Type B pancreatic cell (in vitro differentiated cells): Measurements from ENCODE around the gene HLA-A. TPM values are rescaled to one million over a fixed set of nuclear protein-coding genes. Genes with fewer than 3 reads are reported as not detected.

Experiments used
- DNase-seq: peaks from one replicate; pipeline ENCODE4 v3.0.0; 2021; ENCODE audit warnings: mixed read lengths; ENCODE audit not compliant: unreplicated experiment; ENCODE audit errors: extremely low spot score
- H3K27ac Mint-ChIP-seq: 2 replicates; pipeline ENCODE4 v1.8.0; 2021; ENCODE audit warnings: mild to moderate bottlenecking, mixed read lengths
- H3K27me3 Mint-ChIP-seq: 2 replicates; pipeline ENCODE4 v1.8.0; 2021; ENCODE audit warnings: mixed read lengths
- H3K36me3 Mint-ChIP-seq: 2 replicates; pipeline ENCODE4 v1.8.0; 2021; ENCODE audit warnings: mixed read lengths
- H3K4me1 Mint-ChIP-seq: one replicate; pipeline ENCODE4 v1.8.0; 2021; ENCODE audit warnings: mixed read lengths; ENCODE audit not compliant: unreplicated experiment
- H3K4me3 Mint-ChIP-seq: 2 replicates; pipeline ENCODE4 v1.8.0; 2021; ENCODE audit warnings: mild to moderate bottlenecking, mixed read lengths
- H3K9me3 Mint-ChIP-seq: 2 replicates; pipeline ENCODE4 v1.8.0; 2021; ENCODE audit warnings: mixed read lengths
- total RNA-seq: library from RNA; stranded (reverse); gene quantifications from 2 replicates; pipeline ENCODE4 v1.2.1, GENCODE V29; 2021; ENCODE audit warnings: low replicate concordance
- TF ChIP-seq, protein P1 (sequence below): fragments of 200-600 bp; sonication (generic); conservative IDR thresholded peaks from 2 replicates; pipeline ENCODE4 v1.5.0; 2021; ENCODE audit warnings: antibody characterized with exemption, mild to moderate bottlenecking

Gene HLA-A
- total RNA-seq, 1 donor from 2014 or later: 183 TPM

GRCh38 chr6:29938746-29939508 lies 3.4 kb upstream of the HLA-A start:
- Mint-ChIP-seq H3K36me3 (no peaks in the 10 kb centered on the region), H3K4me3 (no peak overlapping the region), H3K27me3 (peaks cover 8% of the 10 kb centered on the region), H3K4me1 (peaks cover 12% of the 10 kb centered on the region), H3K9me3 (no peaks in the 10 kb centered on the region), H3K27ac (no peak overlapping the region)
- DNase-seq: no peak
- TF ChIP-seq, protein P1, sequence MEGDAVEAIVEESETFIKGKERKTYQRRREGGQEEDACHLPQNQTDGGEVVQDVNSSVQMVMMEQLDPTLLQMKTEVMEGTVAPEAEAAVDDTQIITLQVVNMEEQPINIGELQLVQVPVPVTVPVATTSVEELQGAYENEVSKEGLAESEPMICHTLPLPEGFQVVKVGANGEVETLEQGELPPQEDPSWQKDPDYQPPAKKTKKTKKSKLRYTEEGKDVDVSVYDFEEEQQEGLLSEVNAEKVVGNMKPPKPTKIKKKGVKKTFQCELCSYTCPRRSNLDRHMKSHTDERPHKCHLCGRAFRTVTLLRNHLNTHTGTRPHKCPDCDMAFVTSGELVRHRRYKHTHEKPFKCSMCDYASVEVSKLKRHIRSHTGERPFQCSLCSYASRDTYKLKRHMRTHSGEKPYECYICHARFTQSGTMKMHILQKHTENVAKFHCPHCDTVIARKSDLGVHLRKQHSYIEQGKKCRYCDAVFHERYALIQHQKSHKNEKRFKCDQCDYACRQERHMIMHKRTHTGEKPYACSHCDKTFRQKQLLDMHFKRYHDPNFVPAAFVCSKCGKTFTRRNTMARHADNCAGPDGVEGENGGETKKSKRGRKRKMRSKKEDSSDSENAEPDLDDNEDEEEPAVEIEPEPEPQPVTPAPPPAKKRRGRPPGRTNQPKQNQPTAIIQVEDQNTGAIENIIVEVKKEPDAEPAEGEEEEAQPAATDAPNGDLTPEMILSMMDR: no peak

- H3K27ac Mint-ChIP-seq: no peak overlapping the region
- H3K27me3 Mint-ChIP-seq: peaks cover 8% of the 10 kb centered on the region
- peaks cover 15% of the 10 kb centered on the region for H3K36me3 Mint-ChIP-seq
- H3K4me3 Mint-ChIP-seq: peak overlapping the region; percentile 75
- H3K9me3 Mint-ChIP-seq: no peaks in the 10 kb centered on the region
- DNase-seq: no peak
- peaks cover 12% of the 10 kb centered on the region for H3K4me1 Mint-ChIP-seq
- TF ChIP-seq, protein P1: no peak
Observed at GRCh38 chr6:29941016-29941415, 1.3 kb upstream of the HLA-A start.

GRCh38 chr6:29941471-29941870 lies 861 bp upstream of the HLA-A start:
- H3K27ac Mint-ChIP-seq: peak overlapping the region; percentile 76
- TF ChIP-seq, protein P1: no peak
- no peaks in the 10 kb centered on the region for H3K9me3 Mint-ChIP-seq
- H3K4me1 Mint-ChIP-seq: peaks cover 12% of the 10 kb centered on the region
- DNase-seq: no peak
- H3K27me3 Mint-ChIP-seq: peaks cover 8% of the 10 kb centered on the region
- peaks cover 17% of the 10 kb centered on the region for H3K36me3 Mint-ChIP-seq
- H3K4me3 Mint-ChIP-seq: peak overlapping the region; percentile 89

DNA sequence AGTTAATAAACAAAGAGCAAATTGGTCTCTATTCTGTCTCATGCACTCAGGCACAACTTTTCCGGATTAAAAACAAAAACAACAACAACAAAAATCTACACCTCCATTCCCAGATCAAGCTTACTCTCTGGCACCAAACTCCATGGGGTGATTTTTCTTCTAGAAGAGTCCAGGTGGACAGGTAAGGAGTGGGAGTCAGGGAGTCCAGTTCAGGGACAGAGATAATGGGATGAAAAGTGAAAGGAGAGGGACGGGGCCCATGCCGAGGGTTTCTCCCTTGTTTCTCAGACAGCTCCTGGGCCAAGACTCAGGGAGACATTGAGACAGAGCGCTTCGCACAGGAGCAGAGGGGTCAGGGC lies 437 bp upstream of the HLA-A start:
- peaks cover 17% of the 10 kb centered on the region for H3K36me3 Mint-ChIP-seq
- peak overlapping the region; percentile 89 for H3K4me3 Mint-ChIP-seq
- peak overlapping the region; percentile 76 for H3K27ac Mint-ChIP-seq
- peaks cover 8% of the 10 kb centered on the region for H3K27me3 Mint-ChIP-seq
- no peaks in the 10 kb centered on the region for H3K9me3 Mint-ChIP-seq
- TF ChIP-seq, protein P1: no peak
- DNase-seq: no peak
- H3K4me1 Mint-ChIP-seq: peaks cover 12% of the 10 kb centered on the region

DNA sequence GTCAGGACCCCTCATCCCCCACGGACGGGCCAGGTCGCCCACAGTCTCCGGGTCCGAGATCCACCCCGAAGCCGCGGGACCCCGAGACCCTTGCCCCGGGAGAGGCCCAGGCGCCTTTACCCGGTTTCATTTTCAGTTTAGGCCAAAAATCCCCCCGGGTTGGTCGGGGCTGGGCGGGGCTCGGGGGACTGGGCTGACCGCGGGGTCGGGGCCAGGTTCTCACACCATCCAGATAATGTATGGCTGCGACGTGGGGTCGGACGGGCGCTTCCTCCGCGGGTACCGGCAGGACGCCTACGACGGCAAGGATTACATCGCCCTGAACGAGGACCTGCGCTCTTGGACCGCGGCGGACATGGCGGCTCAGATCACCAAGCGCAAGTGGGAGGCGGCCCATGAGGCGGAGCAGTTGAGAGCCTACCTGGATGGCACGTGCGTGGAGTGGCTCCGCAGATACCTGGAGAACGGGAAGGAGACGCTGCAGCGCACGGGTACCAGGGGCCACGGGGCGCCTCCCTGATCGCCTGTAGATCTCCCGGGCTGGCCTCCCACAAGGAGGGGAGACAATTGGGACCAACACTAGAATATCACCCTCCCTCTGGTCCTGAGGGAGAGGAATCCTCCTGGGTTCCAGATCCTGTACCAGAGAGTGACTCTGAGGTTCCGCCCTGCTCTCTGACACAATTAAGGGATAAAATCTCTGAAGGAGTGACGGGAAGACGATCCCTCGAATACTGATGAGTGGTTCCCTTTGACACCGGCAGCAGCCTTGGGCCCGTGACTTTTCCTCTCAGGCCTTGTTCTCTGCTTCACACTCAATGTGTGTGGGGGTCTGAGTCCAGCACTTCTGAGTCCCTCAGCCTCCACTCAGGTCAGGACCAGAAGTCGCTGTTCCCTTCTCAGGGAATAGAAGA lies 978 bp downstream of the HLA-A start:
- peaks cover 12% of the 10 kb centered on the region for H3K4me1 Mint-ChIP-seq
- no peak overlapping the region for H3K27ac Mint-ChIP-seq
- DNase-seq: no peak
- no peaks in the 10 kb centered on the region for H3K9me3 Mint-ChIP-seq
- TF ChIP-seq, protein P1: no peak
- peaks cover 8% of the 10 kb centered on the region for H3K27me3 Mint-ChIP-seq
- H3K4me3 Mint-ChIP-seq: peak overlapping the region; percentile 89
- H3K36me3 Mint-ChIP-seq: peaks cover 17% of the 10 kb centered on the region
